NCI-H146 treated with DMSO at 0.1 percent for 48 hours (cell line): ENCODE results near the gene ABHD2.
A peak's percentile ranks its signal among the peaks of the same experiment; 100 is the strongest.
"Not testable (repeated sequence)": the region's sequence is repeated elsewhere in the genome, so short reads cannot be mapped to it uniquely, and the experiment has no call there.

ENCODE experiments used
- DNase-seq: peaks from one replicate; lab custom pipeline; 2025; ENCODE audit not compliant: unreplicated experiment; lab: John Stamatoyannopoulos, UW

The ABHD2 gene

GRCh38 chr15:89118481-89118989 is 30.3 kb downstream of the ABHD2 start:
- no peak for DNase-seq

- DNase-seq, result no peak
Observed at GRCh38 chr15:89119489-89120478, 31.5 kb downstream of the ABHD2 start.

DNA sequence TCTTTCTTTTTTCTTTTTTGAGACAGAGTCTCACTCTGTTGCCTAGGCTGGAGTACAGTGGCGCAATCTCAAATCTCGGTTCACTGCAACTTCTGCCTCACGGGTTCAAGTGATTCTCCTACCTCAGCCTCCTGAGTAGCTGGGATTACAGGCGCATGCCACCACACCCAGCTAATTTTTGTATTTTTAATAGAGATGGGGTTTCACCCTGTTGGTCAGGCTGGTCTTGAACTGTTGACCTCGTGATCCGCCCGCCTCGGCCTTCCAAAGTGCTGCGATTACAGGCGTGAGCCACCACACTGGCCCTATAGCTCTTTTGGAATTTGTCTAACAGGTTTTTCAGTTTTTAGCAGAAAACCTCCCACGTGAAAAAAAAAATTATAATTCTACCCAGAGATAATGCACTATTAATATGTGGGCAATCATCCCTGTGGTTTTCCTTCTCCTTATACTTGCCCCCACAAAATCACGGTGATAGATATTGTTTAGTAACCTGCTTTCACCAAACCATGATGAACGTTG is 32.3 kb downstream of the ABHD2 start:
- DNase-seq, result not testable (repeated sequence)

- DNase-seq, result peak; percentile 50
Observed at GRCh38 chr15:89121414-89121813, 33.2 kb downstream of the ABHD2 start.

DNA sequence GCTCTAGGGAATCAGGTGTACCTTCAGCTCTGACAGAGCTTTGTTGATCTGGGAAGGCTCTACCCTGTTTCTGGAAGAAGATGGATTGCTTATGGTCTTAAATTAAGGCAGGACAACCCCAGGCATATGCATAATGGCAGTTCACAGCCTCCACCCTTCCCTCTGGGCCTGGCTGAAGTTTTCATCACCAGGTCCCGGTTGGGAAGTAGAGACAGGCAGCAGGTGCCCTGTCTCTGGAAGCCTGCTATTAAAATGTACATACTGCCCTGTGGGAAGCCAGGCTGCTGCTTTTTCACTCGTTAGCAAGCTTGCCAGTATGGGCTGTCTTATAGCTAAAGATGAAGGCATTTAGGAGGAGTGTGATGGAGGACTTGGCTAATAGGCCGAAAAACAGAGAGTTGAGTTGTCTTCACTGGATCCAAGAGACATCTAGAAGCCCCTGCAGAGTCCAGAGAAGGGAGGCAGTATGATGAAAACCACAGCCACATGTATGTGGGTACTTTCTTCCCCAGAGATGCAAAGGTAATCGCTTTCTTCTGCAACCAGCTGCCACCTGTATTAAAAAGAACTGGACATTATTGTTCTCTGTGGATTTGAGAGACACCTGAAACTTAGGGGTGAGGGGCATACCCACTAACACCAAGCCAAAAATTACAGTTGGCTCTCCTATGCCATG is 34.4 kb downstream of the ABHD2 start:
- no peak for DNase-seq

GRCh38 chr15:89123181-89123525 is 34.9 kb downstream of the ABHD2 start:
- no peak for DNase-seq

- DNase-seq, result no peak
Observed at GRCh38 chr15:89125088-89125826, 37.0 kb downstream of the ABHD2 start.

DNA sequence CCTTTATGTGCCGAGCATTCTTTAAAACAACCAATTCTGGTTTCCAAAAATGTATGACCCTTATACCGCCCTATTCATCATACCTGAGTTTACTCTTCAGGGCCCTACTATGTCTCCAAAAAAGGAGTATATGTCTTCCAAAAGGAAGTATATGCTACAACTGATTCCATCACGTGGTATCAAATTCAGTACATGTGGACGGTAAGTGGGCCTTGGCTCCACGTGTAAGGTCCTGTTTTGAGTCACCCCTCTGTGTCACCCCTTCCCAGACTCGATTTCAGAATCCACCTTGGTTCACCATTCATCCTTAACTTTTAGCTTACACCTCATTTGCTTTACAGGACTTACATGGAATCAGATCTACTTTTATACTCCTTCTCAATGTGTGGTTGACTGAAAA is 37.8 kb downstream of the ABHD2 start:
- DNase-seq, result no peak

DNA sequence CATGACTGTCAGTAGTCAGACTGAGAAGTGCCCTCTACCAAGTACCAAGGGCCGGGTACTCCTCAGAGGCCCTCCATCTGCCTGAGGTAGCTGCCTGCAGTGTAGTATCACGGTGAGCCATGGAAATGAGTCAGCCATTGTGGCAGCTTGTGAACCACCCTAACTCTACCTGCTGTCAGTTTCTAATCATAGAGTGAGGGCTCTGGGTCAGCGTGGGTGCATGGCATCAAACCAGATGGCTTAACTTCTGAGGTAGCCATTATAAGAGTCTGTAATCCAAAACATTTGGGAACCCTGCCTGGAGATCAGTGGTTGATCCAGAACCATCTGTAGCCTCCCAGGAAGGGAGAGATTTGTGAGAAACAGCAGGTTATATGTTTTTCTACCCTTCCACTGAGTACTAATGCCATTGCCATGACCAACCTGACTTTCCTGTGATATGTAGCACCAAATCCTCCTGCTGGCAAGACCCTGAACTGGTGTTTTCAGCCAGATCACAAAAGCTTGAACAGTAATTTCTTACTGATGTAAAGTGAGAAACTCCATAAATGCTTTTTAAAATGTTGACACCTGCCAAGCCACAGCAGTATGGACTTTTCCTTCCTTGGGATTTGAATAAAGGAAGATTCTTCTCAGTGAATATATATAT is 38.9 kb downstream of the ABHD2 start:
- DNase-seq, result no peak

GRCh38 chr15:89128320-89129122 is 40.3 kb downstream of the ABHD2 start:
- DNase-seq, result no peak

GRCh38 chr15:89129123-89129815 is 41.0 kb downstream of the ABHD2 start:
- no peak for DNase-seq

DNA sequence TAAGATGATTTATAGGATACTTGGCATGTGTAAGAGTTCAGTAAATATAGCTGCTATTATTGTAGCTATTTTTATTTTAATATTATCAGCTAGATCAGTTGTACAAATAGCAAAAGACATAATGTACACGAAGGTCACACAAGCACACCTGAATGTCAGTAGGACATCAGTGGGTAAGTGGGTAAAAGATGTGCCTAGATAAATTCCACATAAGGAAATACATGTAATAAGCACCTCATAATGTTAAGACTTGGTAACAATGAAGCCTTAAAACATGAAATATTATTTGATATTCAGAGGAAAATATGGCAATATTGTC is 41.5 kb downstream of the ABHD2 start:
- DNase-seq, result peak; percentile 38

DNA sequence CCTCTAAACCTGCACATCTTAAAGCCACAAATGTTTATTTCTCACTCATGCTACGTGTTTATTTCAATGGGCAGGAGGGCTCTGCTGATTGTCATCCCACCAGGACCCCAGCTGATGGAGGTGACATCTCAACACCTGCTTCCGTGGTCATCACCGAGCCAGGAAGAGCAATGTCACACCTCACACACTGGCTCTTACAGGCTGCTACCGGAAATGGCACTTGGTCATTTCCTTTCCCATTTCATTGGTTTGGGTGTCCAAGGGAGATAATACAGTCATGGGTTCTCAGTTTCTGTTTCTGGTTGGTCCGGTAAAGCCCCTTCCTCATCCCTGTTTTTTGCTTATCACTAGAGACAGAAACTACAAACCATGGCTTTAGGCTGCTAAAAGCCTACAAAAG is 41.9 kb downstream of the ABHD2 start:
- no peak for DNase-seq

- DNase-seq, result no peak
Observed at GRCh38 chr15:89131731-89132130, 43.5 kb downstream of the ABHD2 start.

- peak; percentile 65 for DNase-seq
Observed at GRCh38 chr15:89132611-89133507, 44.6 kb downstream of the ABHD2 start.

DNA sequence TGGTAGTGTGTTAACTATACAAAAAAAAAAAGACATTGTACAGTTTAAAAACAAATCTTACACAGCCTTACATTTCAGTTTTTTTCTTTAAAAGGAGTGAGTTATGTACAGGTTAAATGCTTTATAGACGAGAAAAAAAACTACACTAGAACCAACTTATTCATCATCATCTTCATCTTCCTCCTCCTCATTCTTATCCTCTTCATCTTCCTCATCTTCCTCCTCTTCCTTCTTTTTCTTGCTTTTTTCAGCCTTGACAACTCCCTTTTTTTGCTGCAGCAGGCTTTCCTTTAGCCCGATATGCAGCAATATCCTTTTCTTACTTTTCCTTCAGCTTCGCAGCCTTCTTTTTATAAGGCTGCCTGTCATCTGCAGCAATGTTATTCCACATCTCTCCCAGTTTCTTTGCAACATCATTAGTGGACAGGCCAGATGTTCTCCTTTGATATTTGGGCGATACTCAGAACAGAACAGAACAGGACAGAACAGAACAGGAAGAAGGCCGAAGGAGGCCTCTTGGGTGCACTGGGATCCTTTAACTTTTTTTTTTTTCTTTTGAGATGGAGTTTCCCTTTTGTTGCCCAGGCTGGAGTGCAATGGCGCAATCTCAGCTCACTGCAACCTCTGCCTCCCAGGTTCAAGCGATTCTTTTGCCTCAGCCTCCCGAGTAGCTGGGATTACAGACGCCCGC is 47.3 kb downstream of the ABHD2 start:
- DNase-seq, result not testable (repeated sequence)

GRCh38 chr15:89136078-89136806 is 48.0 kb downstream of the ABHD2 start:
- no peak for DNase-seq
